HG03442 (cell line): ENCODE measurements around the gene DIPK1C.
"Not testable (repeated sequence)": the region's sequence is repeated elsewhere in the genome, so short reads cannot be mapped to it uniquely, and the experiment has no call there.

Experiments
- ATAC-seq: cut with Tn5 transposase; IDR thresholded peaks from one replicate; pipeline ENCODE4 v1.9.1; 2021; ENCODE audit warnings: mild to moderate bottlenecking, moderate library complexity; ENCODE audit not compliant: unreplicated experiment

The DIPK1C gene

DNA sequence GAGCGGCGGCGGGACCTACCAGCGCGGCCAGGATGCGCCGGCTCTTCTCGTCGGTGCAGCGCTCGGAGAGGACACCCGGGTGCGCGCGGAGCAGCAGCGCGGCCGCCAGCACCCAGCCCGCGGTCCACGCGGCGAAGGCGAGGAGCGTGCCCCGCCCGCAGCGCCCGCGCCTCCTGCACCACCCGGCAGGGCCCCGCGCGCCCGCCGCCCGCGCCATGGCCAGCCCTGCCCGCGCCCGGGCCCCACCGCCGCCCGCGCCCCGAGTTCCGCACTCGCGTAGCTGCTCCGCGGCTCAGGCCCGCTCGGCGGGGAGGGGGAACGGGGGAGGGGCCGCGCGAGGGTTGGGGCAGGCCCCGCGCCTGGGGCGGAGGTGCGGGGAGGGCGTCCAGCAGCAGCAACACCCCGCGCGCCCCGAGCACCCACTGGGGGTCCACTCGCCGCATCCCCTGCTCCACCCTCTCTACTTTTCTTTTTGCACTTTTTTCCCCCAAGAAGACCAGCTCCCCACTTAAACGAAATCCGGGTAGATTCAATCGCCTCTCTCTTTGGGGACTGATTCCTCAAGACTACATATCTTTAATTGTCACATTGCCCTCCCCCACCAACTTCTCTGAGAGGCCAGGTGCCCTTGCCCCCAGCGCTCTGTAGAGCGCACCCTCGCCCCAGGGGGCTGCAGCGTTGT, at the start of gene DIPK1C:
Gene DIPK1C (minus strand): TSS at position 266 of the 682 bp plus-strand sequence. CDS start 49 bp downstream, at position 217.
- no peak for ATAC-seq

DNA sequence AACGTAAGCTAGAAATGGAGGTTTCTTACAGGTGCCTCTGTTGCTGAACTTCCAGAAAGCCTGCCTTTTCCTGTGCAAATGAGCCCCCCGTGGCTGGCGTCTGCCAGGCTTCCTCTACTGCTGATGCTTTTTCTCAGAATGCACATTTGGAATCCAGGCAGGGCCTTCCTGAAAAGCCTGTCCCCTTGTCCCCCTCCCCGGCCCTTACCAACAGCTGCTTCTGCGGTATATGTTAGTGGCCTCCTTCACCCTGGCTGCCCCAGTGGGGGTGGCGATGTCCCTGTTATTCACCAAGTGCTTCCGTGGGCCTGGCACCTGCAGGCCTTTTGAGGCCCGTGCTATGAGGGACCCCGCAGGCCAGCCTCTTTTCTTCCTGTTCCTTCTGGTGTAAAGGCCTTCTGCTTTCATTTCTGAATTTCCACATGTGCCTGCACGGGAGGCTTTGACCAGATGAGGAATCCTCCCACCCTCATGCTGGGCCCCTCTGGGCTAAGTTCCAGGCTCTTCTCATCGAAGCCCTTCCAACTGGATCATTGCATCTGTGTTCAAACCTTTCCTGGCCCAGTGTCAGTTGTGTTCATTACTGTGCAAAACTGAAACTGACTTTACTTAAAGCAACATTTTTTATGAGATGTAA, 49.5 kb upstream of the DIPK1C start:
- ATAC-seq = no peak

DNA sequence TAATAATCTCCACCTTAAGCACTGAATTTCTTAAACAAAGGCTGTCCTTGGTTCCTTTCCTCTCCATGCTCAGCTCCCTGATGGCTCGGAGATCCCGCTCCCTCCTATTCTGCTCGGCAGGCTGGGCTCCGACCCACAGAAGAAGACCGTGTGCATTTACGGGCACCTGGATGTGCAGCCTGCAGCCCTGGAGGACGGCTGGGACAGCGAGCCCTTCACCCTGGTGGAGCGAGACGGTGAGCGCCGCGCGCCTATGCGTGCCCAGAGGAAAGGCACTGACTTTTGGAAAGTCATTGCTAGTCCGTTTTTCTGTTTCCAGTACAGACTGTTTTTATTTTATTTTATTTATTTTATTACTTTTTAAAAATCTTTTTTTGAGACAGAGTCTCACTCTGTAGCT, 48.7 kb upstream of the DIPK1C start:
- no peak for ATAC-seq

DNA sequence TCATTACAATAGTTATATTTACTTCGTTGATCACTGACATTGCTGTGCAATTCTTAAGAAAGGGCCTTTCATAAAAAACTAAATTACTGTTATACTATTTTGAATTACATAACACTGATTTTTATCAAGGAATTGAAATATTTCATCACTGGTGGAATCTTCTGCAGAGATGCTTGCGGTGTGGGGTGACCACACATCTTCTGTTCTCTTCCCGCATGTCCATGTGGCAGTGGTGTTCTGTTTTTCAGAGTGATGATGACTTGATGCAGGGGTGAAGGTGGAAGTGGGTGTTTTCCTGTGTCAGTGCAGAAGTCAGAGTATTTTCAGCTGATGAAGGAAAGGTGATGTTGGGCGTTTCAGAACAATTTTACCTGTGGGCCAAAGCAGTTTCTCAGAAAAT, 46.0 kb upstream of the DIPK1C start:
- ATAC-seq = no peak

DNA sequence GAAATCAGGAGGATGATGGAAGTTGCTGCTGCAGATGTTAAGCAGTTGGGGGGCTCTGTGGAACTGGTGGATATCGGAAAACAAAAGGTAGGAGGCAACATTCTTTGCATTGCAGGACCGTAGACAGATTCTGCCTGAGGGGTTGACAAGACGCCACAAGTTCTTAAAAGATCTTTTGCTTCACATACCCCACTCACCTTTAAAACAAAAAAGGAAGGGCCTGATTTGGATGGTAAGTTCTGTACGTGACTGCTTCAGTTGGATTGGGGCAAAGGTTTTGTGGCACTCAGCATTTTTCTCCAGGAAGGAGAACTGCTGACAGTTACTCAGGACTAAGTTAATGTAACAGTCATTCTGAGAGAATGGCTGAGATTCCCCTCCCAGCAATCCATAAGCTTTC, 44.3 kb upstream of the DIPK1C start:
- no peak for ATAC-seq

DNA sequence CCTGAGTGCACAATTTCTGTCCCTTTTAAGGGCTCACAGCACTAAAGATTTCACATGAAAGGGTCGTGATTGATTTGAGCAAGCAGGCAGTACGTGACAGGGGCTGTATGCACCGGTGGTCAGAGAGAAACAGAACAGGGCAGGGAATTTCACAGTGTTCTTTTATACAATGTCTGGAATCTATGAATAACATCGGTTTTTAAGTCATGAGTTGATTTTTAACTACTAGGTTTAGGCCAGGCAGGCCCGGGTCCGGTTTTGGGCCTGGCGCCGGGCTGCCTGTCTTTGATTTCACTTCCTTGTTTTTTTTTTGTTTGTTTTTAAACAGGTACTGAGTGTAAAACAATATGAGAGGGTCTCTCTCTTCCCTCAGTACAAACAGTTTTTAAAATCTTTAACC, 43.7 kb upstream of the DIPK1C start:
- not testable (repeated sequence) for ATAC-seq

DNA sequence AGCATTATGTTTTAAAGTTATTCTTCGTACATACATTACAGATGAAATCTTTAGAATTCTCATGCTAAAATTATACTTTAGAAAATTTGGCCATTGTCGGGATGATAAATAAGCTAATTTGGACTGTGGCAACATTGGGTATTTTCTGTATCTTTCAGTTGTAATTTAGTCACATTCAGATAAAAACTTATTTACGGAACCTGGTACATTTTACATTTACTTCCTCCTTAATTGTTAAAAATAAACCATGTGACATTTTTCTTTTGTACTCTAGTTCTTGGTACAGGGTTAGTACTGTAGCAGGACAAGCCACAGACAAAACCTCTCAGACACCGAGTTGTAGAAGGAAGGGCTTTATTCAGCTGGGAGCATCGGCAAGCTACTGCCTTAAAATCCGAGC, 43.3 kb upstream of the DIPK1C start:
- no peak for ATAC-seq

DNA sequence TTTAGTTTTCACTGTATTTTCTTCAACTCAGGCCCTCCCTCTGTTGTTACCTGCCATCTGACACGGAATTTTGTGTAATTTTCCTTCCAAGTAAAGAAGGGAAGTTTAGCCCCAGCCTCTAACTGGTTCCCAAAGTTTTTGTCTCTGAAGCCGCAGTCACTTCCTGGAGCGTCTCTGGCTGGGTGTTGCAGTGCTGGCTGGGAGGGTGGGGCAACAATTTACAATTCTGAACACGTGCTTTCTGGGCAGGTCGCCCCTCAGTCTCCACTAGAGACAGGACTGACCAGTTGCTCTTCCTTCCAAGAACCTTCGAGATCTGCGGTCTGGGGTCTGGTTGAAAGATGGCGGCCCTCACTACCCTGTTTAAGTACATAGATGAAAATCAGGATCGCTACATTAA, 42.5 kb upstream of the DIPK1C start:
- peak; percentile 28 for ATAC-seq

DNA sequence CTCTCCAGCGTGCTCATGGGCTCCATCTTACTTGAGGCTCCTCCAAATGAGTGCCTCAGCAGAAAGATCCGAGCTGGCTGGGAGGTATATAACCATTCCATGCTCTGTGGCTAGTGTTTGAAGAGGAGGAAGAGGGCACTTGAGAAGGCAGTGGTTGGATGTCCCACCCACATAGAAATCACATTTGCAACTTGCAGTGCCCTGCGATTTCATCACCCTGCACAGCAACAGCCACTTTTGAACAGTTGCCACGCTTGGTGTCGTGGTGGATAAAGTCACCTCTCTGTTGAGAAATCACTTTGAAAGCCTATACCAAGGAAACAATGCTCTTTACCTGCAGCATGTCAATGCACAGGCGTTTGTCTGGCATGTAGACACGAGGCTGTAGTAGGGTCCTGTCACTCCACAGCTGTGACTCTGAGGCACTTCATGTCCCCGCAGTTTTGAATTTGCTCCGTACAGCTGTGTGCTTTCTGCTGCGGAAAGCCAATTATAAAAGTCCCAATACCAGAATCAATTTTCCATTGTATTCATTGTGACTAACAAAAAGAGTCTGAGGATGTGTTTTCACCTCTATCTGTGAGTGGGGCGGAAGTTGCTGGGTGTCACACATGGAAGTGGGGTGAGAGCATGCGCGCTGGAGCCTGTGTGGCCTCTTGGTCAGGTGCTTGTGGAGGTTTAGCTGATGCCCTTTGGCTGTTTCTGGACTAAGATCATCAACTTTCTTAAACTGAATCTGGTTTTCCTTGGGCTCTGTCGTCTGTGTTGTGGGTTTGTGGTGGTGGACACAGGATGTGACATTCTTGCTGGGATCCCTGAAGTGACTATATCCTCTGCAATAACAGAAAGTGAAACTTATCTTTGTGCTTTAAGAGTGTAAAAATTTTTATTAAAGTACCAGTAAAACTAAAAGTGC, 41.9 kb upstream of the DIPK1C start:
- ATAC-seq = peak; percentile 37

DNA sequence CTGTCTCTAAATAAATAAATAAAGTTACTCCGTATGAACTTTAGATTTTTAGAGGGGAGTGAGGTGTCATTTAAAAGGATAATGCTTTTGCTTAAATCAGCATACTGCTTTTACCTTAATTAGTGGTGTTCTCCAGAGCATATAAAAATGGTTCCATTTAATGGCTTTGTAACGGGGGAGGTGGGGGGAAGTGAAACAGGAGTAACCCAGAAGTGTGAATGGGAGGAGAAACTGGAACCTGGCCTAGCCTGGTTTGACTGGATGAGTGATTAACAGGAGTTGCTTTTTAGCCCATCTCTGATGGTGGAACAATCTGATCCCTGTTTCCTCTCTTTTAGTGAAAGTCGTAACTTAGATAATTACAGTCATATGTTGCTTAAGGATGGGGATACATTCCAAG, 40.7 kb upstream of the DIPK1C start:
- ATAC-seq = no peak

DNA sequence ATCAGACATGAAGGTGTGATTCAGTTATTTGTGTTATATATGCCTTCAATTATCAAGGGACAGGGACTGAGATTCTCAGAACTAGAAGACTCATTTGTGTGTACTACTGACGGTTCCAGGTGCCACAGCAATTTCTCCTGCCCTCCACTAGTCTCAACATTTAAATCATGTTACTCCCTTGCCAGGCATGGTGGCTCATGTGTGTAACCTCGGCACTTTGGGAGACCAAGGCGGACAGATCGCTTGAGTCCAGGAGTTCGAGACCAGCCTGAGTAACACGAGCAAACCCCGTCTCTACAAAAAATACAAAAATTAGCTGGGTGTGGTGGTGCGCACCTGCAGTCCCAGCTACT, 40.2 kb upstream of the DIPK1C start:
- ATAC-seq = no peak

DNA sequence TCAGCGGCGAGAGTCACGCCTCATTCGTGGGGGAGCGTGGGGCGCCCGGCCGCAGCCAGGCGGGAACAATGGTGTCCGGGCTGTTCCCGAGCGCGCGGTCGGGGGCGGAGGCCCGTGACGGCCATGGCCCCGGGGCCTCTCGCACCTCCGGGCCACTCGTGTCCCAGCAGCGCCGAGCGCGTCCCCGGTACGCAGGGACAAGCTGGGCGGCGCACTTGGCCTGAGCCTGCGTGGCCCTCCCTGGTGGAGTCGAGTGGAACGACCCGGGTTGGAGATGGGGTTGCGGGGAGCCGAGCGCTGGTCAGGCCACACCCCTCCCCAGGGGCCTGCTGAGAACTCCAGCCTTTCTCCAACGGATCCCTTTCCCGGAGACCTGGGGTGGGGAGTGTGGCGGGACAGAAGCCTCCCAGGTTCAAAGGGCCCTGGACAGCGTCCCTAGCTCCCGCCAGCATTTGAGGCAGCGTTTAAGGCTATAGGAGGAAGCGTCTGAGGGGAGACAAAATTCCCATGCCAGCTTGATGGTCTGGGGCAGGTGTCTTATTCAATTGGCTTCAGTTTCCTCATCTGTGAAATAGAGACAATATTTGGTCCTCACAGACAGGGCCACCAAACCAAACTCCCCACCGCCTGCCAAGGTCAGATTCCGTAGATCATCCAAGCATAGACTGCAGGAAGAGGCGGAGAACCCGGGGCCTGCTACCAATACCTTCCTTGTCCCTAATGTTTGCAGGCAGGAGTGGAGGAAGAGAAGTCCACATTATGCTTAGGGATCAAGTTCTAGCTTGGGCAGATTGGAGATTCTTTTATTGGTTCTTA, 39.6 kb upstream of the DIPK1C start:
- peak; percentile 19 for ATAC-seq

DNA sequence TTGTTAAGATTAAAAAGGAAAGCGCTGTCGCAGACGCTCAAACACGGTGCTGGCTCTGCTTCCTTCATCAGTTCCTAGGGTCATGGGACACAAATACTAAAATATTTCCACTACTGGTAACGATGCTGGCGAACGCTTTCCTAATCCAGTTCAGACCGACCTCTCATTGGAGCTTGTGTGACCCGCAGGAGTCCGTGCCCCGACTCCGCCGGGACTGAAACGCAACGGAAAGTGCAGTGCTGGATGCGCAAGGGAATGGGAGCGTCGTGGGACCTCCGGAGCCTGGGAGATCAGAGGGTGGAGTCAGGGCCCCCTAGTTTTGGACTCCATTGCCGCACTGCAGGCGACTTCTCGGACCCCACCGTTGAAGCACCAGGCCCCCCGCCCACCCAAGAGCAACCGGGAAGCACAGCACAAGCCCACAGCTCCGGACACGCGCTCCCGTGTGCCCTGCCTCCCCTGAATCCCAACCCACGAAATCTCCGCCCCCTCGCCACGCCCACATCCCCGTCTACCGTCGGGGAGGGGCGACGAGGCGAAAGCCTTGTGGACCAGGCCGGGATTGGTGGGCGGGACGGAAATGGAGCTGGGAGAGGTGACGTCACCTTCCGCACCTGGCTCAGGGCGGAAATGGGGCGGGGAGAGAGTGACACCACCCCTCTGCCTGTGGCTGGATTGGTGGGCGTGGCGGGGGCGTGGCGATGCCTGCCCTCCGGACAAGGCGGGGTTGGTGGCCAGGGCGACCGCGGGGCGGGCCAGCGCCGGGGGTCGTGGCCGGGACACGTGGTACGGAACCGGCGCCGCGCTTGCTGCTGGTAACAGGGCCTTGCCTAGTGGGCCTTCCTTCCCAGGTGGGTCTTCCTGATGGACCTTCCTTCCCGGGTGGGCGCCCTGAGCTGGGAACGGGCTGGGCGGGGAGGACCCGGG, 38.7 kb upstream of the DIPK1C start, which contains the start of gene CNDP2:
Gene CNDP2 (plus strand): TSS at position 783 of the 927 bp plus-strand sequence. CDS start 3,611 bp downstream, outside the sequence.
- peak; percentile 69 for ATAC-seq

DNA sequence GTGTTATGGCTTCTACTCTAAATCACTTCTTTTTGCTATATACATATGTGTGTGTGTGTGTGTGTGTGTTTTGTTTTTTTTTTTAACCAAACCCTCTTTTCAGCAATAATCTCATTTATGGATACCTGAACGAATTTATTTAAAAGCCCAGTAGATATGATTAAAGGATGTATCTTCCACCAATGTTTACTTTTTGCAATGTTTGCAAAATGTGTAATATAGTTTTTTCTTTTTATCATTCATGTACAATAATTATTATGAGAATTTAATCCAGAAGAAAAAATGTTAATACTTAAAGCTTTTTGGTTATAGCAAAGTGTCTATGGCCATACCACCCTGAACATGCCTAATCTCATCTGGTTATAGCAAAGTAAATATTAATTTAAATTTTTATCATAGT, 37.4 kb upstream of the DIPK1C start:
- no peak for ATAC-seq

DNA sequence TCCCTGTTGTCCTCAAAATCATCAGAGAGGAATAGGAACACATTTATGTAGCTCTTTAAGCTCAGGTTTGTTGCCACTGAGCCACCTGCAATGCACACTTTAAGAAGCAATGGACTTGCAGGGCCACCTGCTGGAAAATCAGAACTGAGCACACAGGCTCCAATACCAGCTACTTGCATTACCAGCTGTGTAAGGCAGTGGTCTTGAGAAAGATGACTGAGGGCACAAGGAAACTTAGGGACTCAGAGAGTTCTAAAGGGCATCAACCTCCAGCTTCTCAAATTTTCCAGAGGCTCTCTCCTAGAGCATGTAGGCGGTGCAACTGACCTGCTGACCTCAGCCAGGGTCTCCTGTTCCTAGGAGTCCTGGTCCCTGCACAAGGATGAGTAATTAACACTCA, 36.6 kb upstream of the DIPK1C start:
- peak; percentile 19 for ATAC-seq

DNA sequence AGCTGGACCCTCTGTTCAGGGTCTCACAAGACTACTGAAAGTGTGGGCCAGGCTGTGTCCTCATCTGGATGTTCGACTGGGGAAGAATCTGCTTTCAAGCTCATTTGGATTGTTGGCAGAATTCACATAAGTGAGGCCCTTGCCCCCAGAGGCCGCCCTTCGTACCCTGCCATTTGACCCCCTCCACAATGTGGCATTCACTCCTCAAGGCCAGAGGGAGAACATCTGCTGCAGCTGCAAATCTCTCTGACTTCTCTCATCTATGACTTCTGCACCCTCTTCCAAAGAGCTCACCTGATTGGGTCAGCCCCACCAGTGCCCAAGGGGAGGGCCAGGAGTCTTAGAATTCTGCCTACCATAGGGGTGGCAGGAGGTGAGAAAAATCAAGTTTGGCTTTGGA, 35.2 kb upstream of the DIPK1C start:
- no peak for ATAC-seq

DNA sequence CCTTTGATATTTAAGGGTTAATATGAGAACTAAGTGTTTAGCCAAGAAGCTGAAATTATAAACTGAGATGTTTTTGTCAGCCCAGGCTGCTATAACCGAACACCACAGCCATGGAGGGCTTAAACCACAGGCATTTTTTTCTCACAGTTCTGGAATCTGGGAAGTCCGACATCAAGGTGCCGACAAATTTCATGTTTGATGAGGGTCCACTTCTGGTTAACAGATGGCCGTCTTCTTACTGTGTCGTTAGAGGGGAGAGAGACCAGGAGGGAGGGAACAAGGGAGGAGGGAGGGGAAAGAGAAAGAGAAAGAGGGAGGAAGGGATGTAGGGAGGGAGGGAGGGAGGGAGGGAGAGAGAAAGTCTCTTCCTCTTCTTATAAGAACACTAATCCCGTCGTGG, 32.6 kb upstream of the DIPK1C start:
- no peak for ATAC-seq

DNA sequence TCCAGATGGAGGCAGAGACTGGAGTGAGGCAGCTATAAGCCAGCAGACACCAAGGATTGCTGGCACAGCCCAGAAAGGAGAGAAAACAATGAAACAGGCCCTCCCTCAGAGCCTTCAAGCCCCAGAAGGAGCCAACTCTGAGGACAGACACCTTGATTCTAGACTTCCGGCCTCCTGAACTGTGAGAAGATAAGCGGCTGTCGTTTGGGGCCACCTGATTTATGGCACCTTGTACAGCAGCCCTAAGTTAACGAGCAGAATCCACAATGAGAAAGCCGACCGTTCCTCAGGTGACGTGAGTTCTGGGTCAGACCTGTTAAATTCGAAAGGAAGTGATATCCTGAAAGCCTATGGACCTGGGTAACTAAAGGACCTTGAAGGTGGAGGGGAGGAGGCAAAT, 31.8 kb upstream of the DIPK1C start:
- ATAC-seq = no peak

DNA sequence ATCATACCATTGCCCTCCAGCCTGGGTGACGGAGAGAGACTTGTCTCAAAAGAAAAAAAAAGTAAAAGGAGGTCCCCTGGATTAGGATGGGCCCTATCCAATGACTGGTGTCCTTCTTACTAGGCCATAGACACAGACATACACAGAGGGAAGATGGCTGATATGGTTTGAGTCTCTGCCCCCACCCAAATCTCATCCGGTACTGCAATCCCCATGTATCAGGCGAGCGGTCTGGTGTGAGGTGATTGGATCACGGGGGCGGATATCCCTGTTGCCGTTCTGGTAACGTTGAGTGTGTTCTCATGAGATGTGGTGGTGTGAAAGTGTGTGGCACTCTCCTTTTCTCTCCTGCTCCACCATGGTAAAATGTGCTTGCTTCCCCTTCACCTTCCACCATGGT, 31.2 kb upstream of the DIPK1C start:
- no peak for ATAC-seq
